ENCODE results near the gene IQCH.
"Not testable (repeated sequence)": the region's sequence is repeated elsewhere in the genome, so short reads cannot be mapped to it uniquely, and the experiment has no call there.

Gene IQCH

GRCh38 chr15:67335026-67335425, 80.4 kb downstream of the IQCH start:
- H3K36me3 ChIP-seq (ENCODE audit: insufficient read depth, low read depth, low read length), result no peaks in the 10 kb centered on the region
- no peaks in the 10 kb centered on the region for H3K4me1 ChIP-seq (ENCODE audit: insufficient read depth, low read length)
- no peaks in the 10 kb centered on the region for H3K9me3 ChIP-seq (ENCODE audit: insufficient read depth, low read depth, low read length)
- no peak overlapping the region for H3K9ac ChIP-seq (ENCODE audit: low read depth, low read length)
- no peak overlapping the region for H3K27ac ChIP-seq (ENCODE audit: low read length)
- H3K4me3 ChIP-seq (ENCODE audit: low read length), result no peak overlapping the region
- no peaks in the 10 kb centered on the region for H3K27me3 ChIP-seq (ENCODE audit: insufficient read depth, low read length)

- Histone ChIP-seq H3K27ac (ENCODE audit: low read length) (no peak overlapping the region), H3K9ac (ENCODE audit: low read depth, low read length) (no peak overlapping the region), H3K4me3 (ENCODE audit: low read length) (no peak overlapping the region), H3K27me3 (ENCODE audit: insufficient read depth, low read length) (no peaks in the 10 kb centered on the region), H3K9me3 (ENCODE audit: insufficient read depth, low read depth, low read length) (no peaks in the 10 kb centered on the region), H3K4me1 (ENCODE audit: insufficient read depth, low read length) (no peaks in the 10 kb centered on the region), H3K36me3 (ENCODE audit: insufficient read depth, low read depth, low read length) (no peaks in the 10 kb centered on the region)
These were observed 81.1 kb downstream of the IQCH start for GRCh38 chr15:67335534-67336222.

- Histone ChIP-seq H3K27ac (ENCODE audit: low read length) (no peak overlapping the region), H3K27me3 (ENCODE audit: insufficient read depth, low read length) (no peaks in the 10 kb centered on the region), H3K36me3 (ENCODE audit: insufficient read depth, low read depth, low read length) (no peaks in the 10 kb centered on the region; the same call in 1 of the 2 replicates), H3K9ac (ENCODE audit: low read depth, low read length) (no peak overlapping the region), H3K4me3 (ENCODE audit: low read length) (no peak overlapping the region), H3K4me1 (ENCODE audit: insufficient read depth, low read length) (no peaks in the 10 kb centered on the region), H3K9me3 (ENCODE audit: insufficient read depth, low read depth, low read length) (no peaks in the 10 kb centered on the region)
These were observed 86.0 kb downstream of the IQCH start for GRCh38 chr15:67340630-67341029.

GRCh38 chr15:67341539-67341938, 87.0 kb downstream of the IQCH start:
- no peaks in the 10 kb centered on the region for H3K4me1 ChIP-seq (ENCODE audit: insufficient read depth, low read length)
- no peaks in the 10 kb centered on the region for H3K27me3 ChIP-seq (ENCODE audit: insufficient read depth, low read length)
- H3K36me3 ChIP-seq (ENCODE audit: insufficient read depth, low read depth, low read length), result no peaks in the 10 kb centered on the region; the same call in 1 of the 2 replicates
- no peak overlapping the region for H3K9ac ChIP-seq (ENCODE audit: low read depth, low read length)
- H3K9me3 ChIP-seq (ENCODE audit: insufficient read depth, low read depth, low read length), result no peaks in the 10 kb centered on the region
- no peak overlapping the region for H3K27ac ChIP-seq (ENCODE audit: low read length)
- H3K4me3 ChIP-seq (ENCODE audit: low read length), result no peak overlapping the region

- Histone ChIP-seq H3K36me3 (ENCODE audit: insufficient read depth, low read depth, low read length) (no peaks in the 10 kb centered on the region; the same call in 1 of the 2 replicates), H3K4me1 (ENCODE audit: insufficient read depth, low read length) (peaks cover 4% of the 10 kb centered on the region), H3K4me3 (ENCODE audit: low read length) (no peak overlapping the region), H3K9ac (ENCODE audit: low read depth, low read length) (no peak overlapping the region), H3K27ac (ENCODE audit: low read length) (no peak overlapping the region), H3K9me3 (ENCODE audit: insufficient read depth, low read depth, low read length) (peaks cover 5% of the 10 kb centered on the region; the same call in 1 of the 2 replicates), H3K27me3 (ENCODE audit: insufficient read depth, low read length) (no peaks in the 10 kb centered on the region)
These were observed 88.6 kb downstream of the IQCH start for GRCh38 chr15:67343206-67343605.

- Histone ChIP-seq H3K9ac (ENCODE audit: low read depth, low read length) (no peak overlapping the region), H3K9me3 (ENCODE audit: insufficient read depth, low read depth, low read length) (peaks cover 14% of the 10 kb centered on the region), H3K27ac (ENCODE audit: low read length) (no peak overlapping the region), H3K36me3 (ENCODE audit: insufficient read depth, low read depth, low read length) (no peaks in the 10 kb centered on the region; the same call in 1 of the 2 replicates), H3K27me3 (ENCODE audit: insufficient read depth, low read length) (no peaks in the 10 kb centered on the region), H3K4me3 (ENCODE audit: low read length) (no peak overlapping the region), H3K4me1 (ENCODE audit: insufficient read depth, low read length) (peaks cover 11% of the 10 kb centered on the region)
These were observed 95.0 kb downstream of the IQCH start for GRCh38 chr15:67349634-67350033.

- Histone ChIP-seq H3K36me3 (ENCODE audit: insufficient read depth, low read depth, low read length) (no peaks in the 10 kb centered on the region; the same call in 1 of the 2 replicates), H3K27me3 (ENCODE audit: insufficient read depth, low read length) (no peaks in the 10 kb centered on the region), H3K27ac (ENCODE audit: low read length) (no peak overlapping the region), H3K9ac (ENCODE audit: low read depth, low read length) (no peak overlapping the region), H3K4me1 (ENCODE audit: insufficient read depth, low read length) (peaks cover 11% of the 10 kb centered on the region), H3K4me3 (ENCODE audit: low read length) (no peak overlapping the region), H3K9me3 (ENCODE audit: insufficient read depth, low read depth, low read length) (peaks cover 14% of the 10 kb centered on the region)
These were observed 95.5 kb downstream of the IQCH start for GRCh38 chr15:67350042-67350441.

- Histone ChIP-seq H3K9me3 (ENCODE audit: insufficient read depth, low read depth, low read length) (no peaks in the 10 kb centered on the region), H3K36me3 (ENCODE audit: insufficient read depth, low read depth, low read length) (no peaks in the 10 kb centered on the region), H3K4me3 (ENCODE audit: low read length) (no peak overlapping the region), H3K27me3 (ENCODE audit: insufficient read depth, low read length) (no peaks in the 10 kb centered on the region), H3K9ac (ENCODE audit: low read depth, low read length) (no peak overlapping the region), H3K27ac (ENCODE audit: low read length) (no peak overlapping the region), H3K4me1 (ENCODE audit: insufficient read depth, low read length) (peaks cover 14% of the 10 kb centered on the region)
These were observed 103.8 kb downstream of the IQCH start for GRCh38 chr15:67358391-67358790.

GRCh38 chr15:67358812-67359211, 104.2 kb downstream of the IQCH start:
- no peaks in the 10 kb centered on the region for H3K27me3 ChIP-seq (ENCODE audit: insufficient read depth, low read length)
- peaks cover 14% of the 10 kb centered on the region for H3K4me1 ChIP-seq (ENCODE audit: insufficient read depth, low read length)
- H3K9me3 ChIP-seq (ENCODE audit: insufficient read depth, low read depth, low read length), result no peaks in the 10 kb centered on the region
- no peak overlapping the region for H3K4me3 ChIP-seq (ENCODE audit: low read length)
- H3K36me3 ChIP-seq (ENCODE audit: insufficient read depth, low read depth, low read length), result no peaks in the 10 kb centered on the region
- no peak overlapping the region for H3K27ac ChIP-seq (ENCODE audit: low read length)
- no peak overlapping the region for H3K9ac ChIP-seq (ENCODE audit: low read depth, low read length)

GRCh38 chr15:67359431-67360079, 105.0 kb downstream of the IQCH start:
- Histone ChIP-seq H3K27ac (ENCODE audit: low read length) (no peak overlapping the region), H3K9me3 (ENCODE audit: insufficient read depth, low read depth, low read length) (no peaks in the 10 kb centered on the region), H3K27me3 (ENCODE audit: insufficient read depth, low read length) (no peaks in the 10 kb centered on the region), H3K9ac (ENCODE audit: low read depth, low read length) (no peak overlapping the region), H3K4me3 (ENCODE audit: low read length) (no peak overlapping the region), H3K36me3 (ENCODE audit: insufficient read depth, low read depth, low read length) (no peaks in the 10 kb centered on the region), H3K4me1 (ENCODE audit: insufficient read depth, low read length) (peaks cover 14% of the 10 kb centered on the region)

- Histone ChIP-seq H3K27ac (ENCODE audit: low read length) (no peak overlapping the region), H3K9me3 (ENCODE audit: insufficient read depth, low read depth, low read length) (no peaks in the 10 kb centered on the region), H3K36me3 (ENCODE audit: insufficient read depth, low read depth, low read length) (no peaks in the 10 kb centered on the region), H3K4me1 (ENCODE audit: insufficient read depth, low read length) (peaks cover 14% of the 10 kb centered on the region), H3K27me3 (ENCODE audit: insufficient read depth, low read length) (no peaks in the 10 kb centered on the region), H3K9ac (ENCODE audit: low read depth, low read length) (no peak overlapping the region), H3K4me3 (ENCODE audit: low read length) (no peak overlapping the region)
These were observed 106.5 kb downstream of the IQCH start for GRCh38 chr15:67361100-67361499.

- not testable (repeated sequence) for H3K9ac ChIP-seq (ENCODE audit: low read depth, low read length); H3K27ac ChIP-seq (ENCODE audit: low read length); H3K36me3 ChIP-seq (ENCODE audit: insufficient read depth, low read depth, low read length); H3K4me1 ChIP-seq (ENCODE audit: insufficient read depth, low read length); H3K27me3 ChIP-seq (ENCODE audit: insufficient read depth, low read length); H3K4me3 ChIP-seq (ENCODE audit: low read length); H3K9me3 ChIP-seq (ENCODE audit: insufficient read depth, low read depth, low read length)
These were observed 109.1 kb downstream of the IQCH start for GRCh38 chr15:67363712-67364111.
